Retina (tissue), 1 donor: ENCODE results near the gene FHIP1B.
A peak's percentile ranks its signal among the peaks of the same experiment; 100 is the strongest.
"Not testable (repeated sequence)": the region's sequence is repeated elsewhere in the genome, so short reads cannot be mapped to it uniquely, and the experiment has no call there.

Source experiments
- DNase-seq: peaks from one replicate; pipeline ENCODE4 v3.0.0-alpha.2; 2016

Gene FHIP1B

GRCh38 chr11:6234387-6235107, at the start of gene FHIP1B:
Gene FHIP1B, minus strand, starts transcription at chr11:6234636. Its CDS starts 10,120 bp downstream, at chr11:6224516.
- peak; percentile 98 for DNase-seq

- no peak for DNase-seq
Measured at GRCh38 chr11:6283453-6284023, 49.1 kb upstream of the FHIP1B start.

DNA sequence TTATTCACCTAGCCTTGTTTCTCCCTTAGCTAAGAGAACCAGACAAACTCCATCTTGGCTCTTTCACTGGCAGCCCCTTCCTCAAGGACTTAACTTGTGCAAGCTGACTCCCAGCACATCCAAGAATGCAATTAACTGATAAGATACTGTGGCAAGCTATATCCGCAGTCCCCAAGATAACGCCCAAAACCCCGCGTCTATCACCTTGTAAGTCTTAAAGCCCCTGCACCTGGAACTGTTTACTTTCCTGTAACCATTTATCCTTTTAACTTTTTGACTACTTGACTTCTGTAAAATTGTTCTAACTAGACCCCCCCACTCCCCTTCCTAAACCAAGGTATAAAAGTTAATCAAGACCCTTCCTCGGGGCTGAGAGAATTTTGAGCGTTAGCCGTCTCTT, 46.4 kb upstream of the FHIP1B start:
- not testable (repeated sequence) for DNase-seq

DNA sequence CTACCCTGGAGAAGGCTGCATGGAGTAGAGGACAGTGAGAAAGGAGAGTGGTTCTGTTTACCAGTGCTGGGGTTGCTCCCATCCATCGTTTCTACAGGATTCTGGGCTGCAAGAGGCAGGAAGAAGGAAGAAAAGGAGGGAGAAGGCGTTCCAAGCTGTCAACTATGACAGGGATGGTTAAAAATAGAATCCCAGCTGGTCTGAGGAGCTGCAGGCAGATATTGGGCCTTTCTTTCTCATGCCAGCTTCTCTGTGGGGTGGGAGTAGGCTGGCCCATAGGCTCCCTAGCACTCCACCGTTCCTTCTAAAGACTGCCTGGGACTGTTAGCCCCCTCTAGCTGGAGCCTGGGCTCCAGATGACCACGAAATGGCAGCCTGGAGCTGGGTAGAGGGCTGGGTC, 38.8 kb upstream of the FHIP1B start:
- no peak for DNase-seq

DNA sequence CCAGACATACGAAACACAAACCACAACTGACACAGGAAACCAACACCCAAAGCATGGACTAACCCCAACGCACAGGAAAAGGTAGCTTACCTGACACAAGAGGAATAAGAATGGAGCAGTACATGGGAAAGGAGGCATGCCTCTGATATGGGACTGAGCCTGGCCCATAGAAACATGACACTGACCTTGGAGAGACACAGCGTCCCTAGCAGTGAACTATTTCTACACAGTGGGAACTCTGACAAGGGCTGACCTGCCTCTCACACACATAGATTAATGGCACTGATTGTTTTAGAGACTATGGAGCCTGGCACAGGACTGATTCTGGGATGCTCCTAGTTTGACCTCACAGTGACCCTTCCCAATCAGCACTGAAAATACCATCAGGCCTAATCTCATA, 37.2 kb upstream of the FHIP1B start:
- DNase-seq, result no peak

- no peak for DNase-seq
Measured at GRCh38 chr11:6270584-6271246, 36.3 kb upstream of the FHIP1B start.

DNA sequence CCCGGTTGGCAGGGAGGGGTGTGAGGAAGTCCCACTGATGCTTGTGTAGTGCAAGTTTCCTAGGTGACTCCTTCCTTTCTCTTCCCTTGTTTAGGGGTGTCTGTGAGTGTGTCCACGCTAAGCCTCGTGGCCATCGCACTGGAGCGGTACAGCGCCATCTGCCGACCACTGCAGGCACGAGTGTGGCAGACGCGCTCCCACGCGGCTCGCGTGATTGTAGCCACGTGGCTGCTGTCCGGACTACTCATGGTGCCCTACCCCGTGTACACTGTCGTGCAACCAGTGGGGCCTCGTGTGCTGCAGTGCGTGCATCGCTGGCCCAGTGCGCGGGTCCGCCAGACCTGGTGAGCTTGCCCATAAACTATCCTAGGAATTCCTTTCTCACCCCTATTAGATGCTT, 35.6 kb upstream of the FHIP1B start:
- DNase-seq, result no peak

DNA sequence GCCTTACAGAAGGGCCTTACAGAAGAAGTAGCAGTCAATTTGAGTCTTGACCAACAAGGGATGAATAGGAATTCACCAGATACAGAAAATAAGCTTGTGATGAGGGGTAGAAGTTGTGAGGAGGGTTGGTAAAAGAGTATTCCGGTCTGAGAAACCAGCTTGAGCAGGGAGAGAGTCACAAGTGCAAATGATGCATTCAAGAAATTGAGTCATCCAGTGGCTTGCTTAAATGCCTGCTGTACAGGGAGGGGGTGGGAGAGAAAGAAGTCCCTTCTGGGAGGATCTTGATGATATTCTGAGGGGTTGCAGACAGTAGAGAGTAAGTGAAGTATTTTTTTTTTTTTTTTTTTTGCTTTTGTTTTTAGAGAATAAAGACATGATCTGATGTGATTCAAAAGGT, 34.4 kb upstream of the FHIP1B start:
- no peak for DNase-seq

DNA sequence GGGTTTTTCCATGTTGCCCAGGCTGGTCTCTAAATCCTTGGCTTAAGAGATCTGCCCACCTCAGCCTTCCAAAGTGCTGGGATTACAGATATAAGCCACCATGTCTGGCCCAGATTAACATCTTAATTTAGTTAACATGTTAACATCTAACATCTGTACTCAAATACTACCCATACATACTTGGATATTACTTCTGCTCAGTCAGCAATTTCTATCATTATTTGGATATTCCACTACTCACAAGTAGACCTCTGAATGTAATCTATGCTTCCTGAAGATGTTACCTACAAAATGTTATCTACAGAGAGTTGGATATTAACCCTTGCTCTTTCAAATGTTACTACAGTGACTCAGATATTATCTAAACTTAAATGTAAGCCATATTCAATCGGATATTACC, 29.2 kb upstream of the FHIP1B start:
- DNase-seq, result no peak

- peak; percentile 23 for DNase-seq
Measured at GRCh38 chr11:6260207-6260726, 25.8 kb upstream of the FHIP1B start.

GRCh38 chr11:6258571-6259081, 24.2 kb upstream of the FHIP1B start:
- peak; percentile 79 for DNase-seq

DNA sequence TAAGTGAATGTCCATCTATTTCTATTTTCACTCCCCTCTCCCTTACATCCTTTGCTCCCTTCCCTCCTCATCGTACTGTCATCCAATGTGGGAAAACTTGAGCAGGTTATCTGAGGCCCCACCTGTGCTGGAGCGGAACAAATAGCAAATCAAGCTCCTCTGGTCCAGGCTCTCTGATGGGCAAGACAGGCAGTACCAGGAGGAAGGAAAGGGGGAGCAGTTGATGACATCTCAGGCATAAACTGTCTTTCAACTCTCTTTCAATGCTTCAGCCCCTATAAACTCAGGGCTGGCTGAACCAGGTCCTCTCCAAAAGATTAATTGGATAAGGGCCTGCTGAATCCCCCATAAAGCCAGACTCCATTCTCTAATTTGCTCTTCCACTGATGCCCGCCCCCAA, 23.7 kb upstream of the FHIP1B start:
- no peak for DNase-seq

DNA sequence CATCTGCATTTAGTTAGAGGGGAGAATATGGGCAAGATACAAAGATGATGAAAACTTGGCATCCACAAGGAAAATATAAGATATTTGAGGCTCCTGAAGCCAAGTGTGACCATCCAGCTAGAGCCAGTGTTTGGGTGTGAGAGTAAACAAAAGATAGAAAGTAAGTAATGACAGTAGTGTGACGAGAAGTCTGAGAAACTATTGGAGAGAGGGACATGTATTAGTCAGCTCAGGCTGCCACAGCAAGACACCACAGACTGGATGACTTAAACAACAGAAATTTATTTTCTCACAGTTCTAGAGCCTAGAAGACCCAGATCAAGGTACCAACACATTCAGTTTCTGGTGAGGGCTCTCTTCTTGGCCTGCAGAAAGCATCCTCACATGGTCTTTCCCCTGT, 18.8 kb upstream of the FHIP1B start:
- no peak for DNase-seq

GRCh38 chr11:6251990-6252473, 17.6 kb upstream of the FHIP1B start:
- DNase-seq, result peak; percentile 22

- DNase-seq, result peak; percentile 89
Measured at GRCh38 chr11:6251120-6251733, 16.8 kb upstream of the FHIP1B start.

- DNase-seq, result no peak
Measured at GRCh38 chr11:6249770-6250555, 15.5 kb upstream of the FHIP1B start.

DNA sequence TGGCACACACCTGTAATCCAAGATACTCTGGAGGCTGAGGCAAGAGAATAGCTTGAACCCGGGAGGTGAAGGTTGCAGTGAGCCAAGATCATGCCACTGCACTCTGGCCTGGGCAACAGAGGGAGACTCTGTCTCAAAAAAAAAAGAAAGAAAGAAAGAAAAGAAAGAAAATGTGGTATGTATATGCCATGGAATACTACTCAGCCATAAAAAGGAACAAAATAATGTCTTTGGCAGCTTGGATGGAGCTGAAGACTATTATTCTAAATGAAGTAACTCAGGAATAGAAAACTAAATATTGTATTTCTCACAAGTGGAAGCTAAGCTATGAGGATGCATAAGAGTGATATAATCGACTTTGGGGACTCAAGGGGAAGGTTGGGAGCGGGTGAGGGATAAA, 14.5 kb upstream of the FHIP1B start:
- not testable (repeated sequence) for DNase-seq

DNA sequence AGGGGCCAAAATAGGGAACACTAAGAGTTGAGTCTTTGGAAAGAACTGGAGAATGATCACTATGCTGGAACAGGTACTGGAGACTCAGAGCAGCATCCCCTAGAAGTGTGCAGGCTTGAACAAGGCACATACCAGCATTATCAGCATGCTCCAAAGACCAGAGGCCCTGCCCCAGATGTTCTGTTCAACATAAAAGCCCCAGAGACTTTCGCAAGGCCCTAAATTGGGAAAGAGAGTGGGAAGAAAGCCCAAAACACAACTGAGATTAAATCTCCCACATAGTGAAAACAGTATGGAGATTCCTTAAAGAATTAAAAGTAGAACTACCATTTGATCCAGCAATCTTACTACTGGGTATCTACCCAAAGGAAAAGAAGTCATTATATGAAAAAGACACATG, 13.8 kb upstream of the FHIP1B start:
- no peak for DNase-seq

DNA sequence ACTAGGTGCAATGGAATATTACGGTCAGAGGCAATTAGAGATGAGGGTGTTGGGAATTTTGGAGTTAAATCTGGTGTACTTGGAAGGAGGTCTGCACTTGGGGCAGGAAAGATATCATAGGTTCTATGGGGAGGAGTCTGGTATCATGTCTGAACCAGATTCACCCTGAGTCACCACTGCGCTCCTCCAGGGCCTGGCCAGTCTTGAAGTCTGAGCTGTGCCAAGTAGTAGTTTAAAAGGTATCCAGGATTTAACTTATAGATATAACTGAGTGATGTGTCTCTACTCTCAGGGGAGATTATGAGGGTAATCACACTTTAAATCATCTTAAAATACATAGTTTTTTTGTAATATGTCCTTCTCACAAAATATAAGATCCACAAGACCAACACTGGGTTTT, 11.1 kb upstream of the FHIP1B start:
- no peak for DNase-seq

GRCh38 chr11:6241316-6241715, 6.9 kb upstream of the FHIP1B start:
- no peak for DNase-seq

- DNase-seq, result no peak
Measured at GRCh38 chr11:6240781-6241180, 6.3 kb upstream of the FHIP1B start.

GRCh38 chr11:6240139-6240538, 5.7 kb upstream of the FHIP1B start:
- DNase-seq, result no peak
